GM19025 (cell line): ENCODE data around the gene TIPIN.
"Not testable (repeated sequence)": the region's sequence is repeated elsewhere in the genome, so short reads cannot be mapped to it uniquely, and the experiment has no call there.

Experiments
- ATAC-seq: cut with Tn5 transposase; IDR thresholded peaks from one replicate; pipeline ENCODE4 v1.9.1; 2021; ENCODE audit warnings: mild to moderate bottlenecking, low read depth, moderate library complexity; ENCODE audit not compliant: unreplicated experiment

Gene TIPIN, protein sequence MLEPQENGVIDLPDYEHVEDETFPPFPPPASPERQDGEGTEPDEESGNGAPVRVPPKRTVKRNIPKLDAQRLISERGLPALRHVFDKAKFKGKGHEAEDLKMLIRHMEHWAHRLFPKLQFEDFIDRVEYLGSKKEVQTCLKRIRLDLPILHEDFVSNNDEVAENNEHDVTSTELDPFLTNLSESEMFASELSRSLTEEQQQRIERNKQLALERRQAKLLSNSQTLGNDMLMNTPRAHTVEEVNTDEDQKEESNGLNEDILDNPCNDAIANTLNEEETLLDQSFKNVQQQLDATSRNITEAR

DNA sequence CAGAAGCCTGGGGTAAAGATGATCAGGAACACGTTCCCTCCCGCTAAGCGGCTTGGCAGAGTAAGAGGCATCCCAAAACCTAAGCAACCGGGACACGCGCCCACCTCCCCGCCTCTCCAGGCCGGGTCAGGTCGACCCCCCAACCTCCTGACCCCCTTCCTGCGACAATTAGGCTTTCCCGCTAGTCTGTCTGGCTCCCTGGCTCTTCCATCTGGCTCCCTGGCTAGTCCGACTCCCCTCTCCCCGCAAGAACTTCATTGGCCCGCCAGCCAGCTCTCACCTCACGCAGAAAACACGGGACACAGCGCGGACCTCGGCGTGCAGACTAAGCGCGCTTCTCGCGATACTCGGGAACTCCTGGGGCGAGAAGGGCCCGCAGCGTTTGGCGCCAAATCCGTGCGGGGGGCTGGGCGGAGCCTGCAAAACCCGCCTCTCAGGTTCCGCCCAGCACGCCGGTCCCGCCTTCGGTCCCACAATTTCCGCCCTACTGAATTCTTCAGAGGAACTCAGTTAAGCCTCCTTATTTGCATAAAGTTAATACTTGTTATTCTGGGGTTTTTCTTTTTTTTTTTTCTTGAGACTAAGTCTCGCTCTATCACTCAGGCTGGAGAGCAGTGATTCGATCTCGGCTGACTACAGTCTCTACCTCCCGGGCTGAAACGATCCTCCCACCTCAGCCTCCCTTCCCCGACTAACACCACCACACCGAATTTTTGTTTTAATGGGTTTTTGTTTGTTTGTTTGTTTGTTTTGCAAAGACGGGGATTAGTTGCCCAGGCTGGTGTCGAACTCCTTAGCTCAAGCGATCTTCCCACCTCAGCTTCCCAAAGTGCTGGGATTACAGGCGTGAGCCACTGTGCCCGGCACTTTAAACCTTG lies at the start of gene TIPIN:
TSS of gene TIPIN (minus strand) at position 327 of the 878 bp plus-strand sequence. CDS start 3,738 bp downstream, outside the sequence.
- peak; percentile 91 for ATAC-seq

DNA sequence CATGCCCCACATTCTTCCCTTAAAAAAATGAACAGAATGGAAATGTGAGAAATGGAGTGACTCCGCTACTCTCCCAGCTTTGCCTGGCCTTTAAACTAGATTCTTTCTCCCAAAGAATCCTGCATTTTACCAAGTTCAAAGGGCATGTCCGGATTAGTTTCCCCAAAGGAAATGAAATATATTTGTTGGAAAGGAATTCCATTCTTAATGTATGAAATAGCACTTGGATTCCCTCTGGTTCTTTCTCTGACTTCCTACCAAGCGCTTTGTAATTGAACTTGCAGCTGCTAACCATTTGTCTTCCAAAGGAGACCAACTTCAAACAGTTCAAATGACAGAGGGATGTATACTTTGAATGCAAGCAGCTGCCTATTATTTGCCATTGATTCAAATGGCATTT lies 49.1 kb upstream of the TIPIN start:
- ATAC-seq = no peak

DNA sequence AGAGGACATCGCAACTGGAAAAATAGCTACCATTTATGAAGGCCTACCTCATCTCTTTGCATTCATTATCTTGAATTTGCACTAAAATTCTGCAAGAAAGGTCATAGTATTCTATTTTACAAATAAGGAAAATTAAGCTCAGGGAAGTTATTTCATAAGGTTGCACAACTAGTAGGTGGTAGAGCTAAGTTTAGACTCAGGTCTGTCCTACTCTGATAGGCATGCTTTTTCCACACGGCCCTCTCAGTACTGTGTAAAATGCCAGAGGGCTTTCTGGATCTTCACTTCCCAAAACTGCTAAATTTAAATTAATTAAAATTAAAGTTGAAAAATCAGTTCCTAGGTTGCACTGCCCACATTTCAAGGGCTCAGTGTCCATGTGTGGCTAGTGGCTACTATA lies 48.5 kb upstream of the TIPIN start:
- ATAC-seq = no peak

DNA sequence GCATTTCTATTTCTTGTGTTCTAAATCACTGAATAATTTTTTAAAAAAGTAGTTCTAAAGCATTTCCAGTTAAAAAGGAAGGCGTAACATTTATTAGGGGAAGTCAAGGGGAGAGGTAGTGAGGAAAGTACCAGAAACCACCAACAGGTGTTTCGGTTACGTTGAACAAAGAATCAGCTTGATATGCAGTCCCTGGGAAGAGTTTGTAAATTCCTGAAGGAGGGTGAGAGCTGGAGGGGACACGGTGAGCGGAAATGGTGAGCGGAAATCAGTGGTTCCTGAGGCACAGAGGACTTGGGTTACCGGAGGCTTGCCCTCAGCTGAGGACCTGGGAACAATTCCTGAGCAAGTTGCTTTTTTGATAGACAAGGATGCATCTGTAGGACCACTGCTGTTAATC lies 48.0 kb upstream of the TIPIN start:
- ATAC-seq = no peak

DNA sequence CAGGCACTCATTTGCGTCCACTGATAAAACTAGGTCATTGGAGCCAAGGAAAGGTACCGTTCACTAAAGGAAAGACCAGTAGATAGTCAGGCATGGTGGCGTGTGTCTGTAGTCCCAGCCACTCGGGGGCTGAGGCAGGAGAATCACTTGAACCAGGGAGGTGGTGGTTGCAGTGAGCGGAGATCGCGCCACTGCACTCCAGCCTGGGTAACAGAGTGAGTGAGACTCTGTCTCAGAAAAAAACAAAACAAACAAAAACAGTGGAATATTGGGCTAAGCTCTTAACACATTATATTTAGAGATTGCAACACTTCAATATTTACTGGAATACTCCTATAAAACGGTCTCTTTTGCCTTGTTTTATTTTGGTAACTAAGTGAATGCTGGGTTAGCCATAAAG lies 47.6 kb upstream of the TIPIN start:
- ATAC-seq = no peak

DNA sequence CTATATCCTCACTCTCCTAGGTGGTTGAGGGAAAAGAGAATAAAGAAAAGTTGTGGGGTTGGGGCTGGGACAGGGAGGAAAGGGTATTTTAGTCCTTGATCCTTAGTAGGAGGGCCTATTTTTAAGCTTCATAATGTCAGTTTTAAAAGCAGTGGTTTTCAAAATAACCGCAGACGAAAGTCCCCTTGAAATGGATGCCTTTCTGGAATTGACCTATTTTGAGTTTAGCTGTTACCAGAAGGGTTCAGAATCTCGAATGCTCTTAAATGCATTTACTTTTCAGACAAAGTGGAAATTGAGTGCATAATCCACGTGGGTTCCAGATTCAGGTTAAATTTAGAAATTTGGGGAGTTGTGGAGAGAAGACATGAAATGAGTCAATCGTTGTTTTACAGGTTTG lies 46.8 kb upstream of the TIPIN start:
- ATAC-seq = no peak

DNA sequence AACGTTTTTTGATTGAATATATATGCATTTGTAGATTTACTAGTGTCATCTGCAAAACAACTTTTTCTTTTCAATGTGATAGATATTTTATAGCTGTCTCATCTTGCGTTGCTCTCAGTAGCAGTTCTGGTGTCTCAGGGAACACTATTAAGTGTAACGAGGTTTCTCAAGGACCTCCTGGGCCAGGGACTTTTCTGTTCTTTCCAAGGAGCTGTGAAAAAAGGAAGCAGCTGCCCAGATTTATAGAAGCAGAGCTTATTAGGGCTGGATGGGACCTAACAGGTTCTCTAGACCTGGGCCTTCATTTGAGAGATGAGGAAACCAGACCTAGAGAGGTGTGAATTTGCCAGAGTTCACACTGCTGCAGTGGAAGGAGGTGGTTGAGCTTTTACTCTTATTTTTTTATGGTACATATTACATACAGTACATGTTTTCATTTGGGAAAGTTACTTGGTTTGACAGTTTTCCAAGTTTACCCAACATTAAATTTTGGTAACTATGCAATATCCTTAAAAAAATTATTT lies 46.3 kb upstream of the TIPIN start:
- no peak for ATAC-seq

DNA sequence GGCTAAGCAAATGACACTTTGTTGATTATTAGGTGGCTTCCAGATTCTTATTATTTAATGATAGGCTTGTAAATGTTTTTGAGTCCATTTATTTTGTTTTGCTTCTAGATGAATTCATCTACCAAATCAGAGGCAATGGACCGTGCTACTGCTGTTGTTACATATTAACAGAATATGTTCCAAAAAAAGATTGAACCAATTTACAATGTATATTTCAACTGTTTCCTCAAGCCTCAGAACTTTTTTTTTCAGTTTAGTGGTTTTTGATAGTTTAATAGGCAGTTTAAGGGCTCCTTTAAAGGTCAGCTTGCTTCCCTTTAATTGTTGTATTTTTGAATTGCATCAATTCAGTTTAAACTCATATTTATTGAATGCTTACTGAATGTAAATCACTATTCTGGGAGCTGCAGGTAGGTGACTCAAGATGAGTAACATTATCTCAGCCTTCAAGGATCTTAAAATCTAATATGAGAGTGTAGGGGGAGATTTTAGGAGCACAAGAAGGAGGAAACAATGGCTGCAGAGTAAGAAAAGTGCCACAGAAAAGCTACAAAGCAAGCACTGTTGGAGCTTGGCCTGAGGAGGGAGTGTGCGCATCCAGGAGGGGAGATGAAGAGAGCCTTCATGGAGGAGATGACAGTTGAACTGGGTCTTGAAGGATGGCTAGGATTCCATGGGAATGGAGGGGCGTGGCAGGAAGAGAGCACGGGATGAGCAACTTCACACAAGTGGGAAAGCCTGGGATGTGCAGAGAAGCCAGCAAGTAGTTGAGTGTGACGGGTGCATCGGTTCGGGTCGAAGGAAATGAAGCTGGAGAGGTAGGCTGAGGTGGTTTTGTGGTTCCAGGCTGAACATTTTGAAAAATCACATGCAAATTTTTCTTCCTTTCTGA lies 44.9 kb upstream of the TIPIN start:
- ATAC-seq = no peak

DNA sequence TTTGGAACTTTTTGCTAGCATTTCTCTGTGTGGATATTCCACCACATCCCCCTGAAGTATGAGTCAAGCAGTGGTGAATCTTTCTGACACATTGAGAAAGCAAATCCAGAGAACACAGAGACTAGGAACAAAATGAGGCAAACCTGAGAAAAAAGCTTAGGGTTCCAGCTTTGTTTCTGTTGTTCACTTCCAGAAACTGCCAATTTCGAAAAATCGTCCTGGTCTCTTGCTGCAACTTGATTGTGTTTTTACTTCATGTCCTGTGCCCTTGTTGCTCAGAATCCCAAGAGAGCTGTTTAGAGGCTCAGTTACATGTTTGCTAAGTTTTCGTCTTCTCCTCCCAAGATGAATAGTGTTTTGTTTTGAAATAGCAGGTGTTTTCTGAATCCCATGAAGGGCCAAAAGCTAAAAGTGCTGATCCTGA lies 43.9 kb upstream of the TIPIN start:
- no peak for ATAC-seq

DNA sequence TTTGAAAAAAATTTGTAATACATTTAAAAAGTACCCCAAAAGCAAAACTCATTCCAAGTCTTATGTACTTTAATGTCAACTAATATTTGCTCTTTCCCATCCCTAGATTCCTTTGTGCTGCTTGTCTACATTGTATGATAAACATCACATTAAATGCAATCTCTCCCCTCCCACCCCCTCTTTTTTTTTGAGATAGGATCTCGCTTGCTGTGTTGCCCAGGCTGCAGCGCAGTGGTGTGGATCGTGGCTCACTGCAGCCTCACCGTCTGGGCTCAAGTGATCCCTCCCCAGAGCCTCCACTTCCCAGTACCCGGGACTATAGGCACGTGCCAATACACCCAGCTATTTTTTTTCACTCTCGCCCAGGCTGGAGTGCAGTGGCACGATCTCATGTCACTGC lies 42.8 kb upstream of the TIPIN start:
- no peak for ATAC-seq

DNA sequence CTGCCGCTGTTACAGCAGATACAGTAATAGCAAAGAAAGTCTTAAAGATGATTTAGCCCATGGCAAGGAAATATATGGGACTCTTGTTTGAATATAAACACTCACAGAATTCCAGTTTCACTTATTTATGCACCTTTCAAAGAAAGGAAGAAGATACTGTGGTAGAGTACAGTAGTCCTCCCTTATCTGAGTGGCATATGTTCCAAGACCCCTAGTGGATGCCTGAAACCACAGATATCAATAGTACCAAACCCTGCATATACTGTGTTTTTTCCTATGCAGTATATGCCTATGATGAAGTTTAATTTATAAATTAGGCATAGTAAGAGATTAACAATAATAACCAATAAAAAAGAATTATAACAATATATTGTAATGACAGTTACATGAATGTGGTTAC lies 38.4 kb upstream of the TIPIN start:
- no peak for ATAC-seq

DNA sequence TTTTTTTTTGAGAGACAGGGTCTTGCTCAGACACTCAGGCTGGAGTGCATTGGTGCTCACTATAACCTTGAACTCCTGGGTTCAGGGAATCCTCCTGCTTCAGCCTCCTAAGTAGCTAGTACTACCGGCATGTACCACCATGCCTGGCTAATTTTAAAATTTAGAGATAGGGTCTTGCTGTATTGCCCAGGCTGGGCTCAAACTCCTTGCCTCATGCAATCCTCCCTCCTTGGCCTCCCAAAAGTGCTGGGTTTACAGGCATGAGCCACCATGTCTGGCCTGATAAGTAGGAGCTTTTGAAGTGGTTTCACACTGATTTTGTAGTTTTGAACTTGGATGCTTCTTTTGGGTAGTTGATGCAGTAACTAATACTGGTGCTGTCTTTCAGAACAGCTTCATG lies 38.0 kb upstream of the TIPIN start:
- no peak for ATAC-seq

DNA sequence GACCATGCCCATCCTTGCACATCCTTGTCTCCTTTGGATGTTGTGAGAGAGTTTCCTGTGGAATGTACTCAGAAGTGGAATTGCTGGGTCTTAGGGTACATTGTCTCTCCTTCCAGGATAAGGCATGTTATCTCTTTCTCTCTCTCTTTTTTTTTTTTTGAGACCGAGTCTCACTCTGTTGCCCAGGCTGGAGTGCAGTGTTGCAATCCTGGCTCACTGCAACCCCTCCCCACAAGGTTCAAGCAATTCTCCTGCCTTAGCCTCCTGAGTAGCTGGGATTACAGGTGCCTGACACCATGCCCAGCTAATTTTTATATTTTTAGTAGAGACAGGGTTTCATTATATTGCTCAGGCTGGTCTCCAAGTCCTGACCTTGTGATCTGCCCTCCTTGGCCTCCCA lies 36.6 kb upstream of the TIPIN start:
- ATAC-seq = not testable (repeated sequence)

DNA sequence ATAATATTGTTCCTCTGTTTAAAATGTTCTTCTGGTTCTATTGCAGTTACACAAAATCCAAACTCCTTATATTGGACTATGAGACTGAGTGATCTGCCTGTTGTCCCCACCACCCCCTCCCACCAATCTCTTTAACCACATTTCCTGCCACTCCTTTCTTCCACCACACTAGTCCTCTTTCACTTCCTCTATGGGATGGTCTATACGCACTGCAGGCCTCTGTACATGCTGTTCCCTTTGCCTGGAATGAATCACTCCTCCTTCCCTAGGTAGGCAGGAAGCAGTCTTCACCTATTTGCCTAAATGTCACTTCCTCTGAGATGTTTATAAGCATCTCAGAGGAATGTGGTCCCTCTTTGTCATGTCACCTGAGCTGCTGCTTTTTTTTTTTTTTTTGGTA lies 34.2 kb upstream of the TIPIN start:
- ATAC-seq = no peak

DNA sequence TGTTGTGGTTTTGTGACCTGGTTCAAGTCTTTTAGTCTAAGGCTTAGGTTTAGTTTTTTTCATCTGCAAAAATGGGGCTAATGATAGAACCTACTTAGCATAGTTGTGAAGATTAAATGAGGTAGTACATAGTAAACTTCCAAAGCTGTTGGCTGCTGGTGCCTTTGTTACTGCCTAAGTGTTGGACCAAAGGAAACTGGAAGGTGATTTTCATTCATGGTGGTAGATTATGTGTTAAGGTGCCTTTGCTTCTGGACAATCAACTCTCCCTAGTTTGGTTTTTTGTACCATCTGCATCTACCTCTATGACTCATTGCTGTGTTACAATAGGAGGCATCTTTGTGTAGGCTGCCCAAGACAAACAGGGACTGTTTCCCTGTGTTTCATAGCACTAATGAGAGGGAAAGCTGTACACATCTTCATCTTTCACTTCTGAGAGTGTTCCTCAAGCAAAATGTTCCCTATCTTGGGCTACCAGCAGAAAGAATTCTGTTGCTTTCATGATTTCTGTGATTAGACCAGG lies 33.4 kb upstream of the TIPIN start:
- ATAC-seq = no peak

DNA sequence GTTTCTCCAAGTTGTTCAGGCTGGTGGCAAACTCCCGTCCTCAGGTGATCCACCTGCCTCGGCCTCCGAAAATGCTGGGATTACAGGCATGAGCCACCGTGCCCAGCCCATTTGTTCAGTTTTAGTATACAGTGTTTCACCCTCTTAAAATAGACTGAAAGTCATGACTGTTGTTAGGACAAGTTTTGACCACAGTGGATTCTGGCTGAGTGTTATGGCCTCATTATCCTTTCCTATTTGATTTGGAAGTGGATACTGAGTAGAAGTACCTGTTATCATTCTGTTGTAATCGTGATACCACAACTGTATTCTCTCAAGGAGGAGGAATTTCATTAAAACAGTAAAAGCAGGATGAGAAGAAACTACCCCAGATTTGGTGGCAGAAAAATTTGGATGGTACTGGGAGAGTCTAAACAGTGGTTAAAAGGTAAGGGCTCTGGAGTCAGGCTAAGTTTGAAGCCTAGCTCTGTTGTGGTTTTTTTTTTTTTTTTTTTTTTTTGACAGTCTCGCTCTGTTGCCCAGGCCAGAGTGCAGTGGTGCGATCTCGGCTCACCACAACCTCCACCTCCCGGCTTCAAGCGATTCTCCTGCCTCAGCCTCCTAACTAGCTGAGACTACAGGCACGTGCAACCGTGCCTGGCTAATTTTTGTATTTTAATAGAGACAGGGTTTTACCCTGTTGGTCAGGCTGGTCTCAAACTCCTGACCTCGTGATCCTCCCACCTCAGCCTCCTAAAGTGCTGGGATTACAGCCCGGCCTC lies 32.8 kb upstream of the TIPIN start:
- ATAC-seq = no peak

DNA sequence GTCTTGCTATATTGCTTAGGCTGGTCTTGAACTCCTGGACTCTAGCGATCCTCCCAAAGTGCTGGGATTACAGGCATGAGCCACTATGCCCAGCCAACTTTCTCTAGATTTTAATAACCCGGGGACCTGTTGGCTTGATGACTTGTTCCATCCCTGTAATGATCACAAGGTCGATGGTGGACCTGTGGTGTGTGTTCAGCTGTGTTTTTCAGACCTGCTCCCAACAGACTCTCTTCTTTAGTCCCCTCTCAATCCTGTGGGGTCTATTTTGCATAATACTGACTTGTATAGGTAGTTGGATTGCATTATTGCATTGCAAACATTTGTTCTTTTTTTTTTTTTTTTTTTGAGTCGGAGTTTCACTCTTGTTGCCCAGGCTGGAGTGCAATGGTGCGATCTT lies 32.1 kb upstream of the TIPIN start:
- ATAC-seq = no peak

DNA sequence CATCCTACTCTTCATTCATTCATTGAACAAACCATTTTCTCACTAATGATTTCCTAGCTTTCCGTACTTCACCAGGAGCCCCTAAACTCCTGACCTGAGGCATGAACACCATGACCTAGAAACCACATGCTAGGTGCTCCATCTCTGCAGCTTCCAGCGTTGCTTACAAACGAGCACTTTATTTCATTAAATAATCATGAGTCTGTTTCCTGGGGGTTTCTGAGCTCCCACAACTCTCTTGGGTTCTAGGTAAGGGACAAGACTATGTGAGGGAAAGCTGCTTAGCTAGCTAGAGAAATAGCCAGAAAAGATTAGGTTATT lies 31.5 kb upstream of the TIPIN start:
- no peak for ATAC-seq

DNA sequence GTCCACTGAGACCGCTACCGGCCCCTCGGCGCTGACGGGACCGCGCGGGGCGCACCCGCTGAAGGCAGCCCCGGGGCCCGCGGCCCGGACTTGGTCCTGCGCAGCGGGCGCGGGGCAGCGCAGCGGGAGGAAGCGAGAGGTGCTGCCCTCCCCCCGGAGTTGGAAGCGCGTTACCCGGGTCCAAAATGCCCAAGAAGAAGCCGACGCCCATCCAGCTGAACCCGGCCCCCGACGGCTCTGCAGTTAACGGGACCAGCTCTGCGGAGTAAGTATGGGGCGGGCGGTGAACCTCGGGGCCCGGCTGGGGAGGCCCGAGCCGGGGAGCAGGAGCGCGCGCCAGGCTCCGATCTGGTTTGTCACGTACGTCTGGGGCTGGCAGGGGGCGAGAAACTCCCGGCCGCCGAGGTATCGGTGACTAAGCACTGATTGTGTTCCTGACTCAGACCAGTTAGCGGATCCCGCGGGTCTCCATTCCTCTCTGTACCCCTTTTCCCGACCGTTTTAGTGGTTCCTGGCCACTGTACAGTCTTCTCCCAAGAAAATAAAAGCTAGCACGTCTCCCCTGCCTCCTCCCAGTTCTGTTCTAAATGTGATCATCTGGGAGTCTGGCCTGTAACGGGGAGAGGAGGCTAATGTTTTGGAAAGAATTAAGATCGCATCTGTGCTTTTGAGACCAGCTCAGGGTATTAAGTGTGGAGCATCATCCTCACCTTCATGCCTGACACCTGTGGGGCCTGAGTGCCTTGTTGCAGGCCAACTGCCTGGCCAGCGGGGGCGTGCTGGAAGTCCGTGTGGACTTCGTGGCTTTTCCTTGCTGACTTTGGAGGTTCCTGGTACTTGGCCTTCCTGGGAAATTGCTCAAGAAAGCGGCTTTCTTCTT lies 30.9 kb upstream of the TIPIN start:
- ATAC-seq = peak; percentile 14
